SJCRH30 (cell line): ENCODE results near the gene GABBR2. TPM values are rescaled to one million over a fixed set of nuclear protein-coding genes. Genes with fewer than 3 reads are reported as not detected.

Experiments used
- DNase-seq, 2 experiments: peaks; one replicate each; pipeline ENCODE4 v3.0.0-alpha.2; 2015 to 2020
- H3K27ac ChIP-seq: fragments of 250-450 bp; sonication (Bioruptor Pico); 2 replicates; pipeline ENCODE4 v1.5.1; 2020; ENCODE audit warnings: mild to moderate bottlenecking, moderate library complexity
- H3K27me3 ChIP-seq: fragments of 250-450 bp; sonication (Bioruptor Pico); 2 replicates; pipeline ENCODE4 v1.5.1; 2020; ENCODE audit warnings: mild to moderate bottlenecking, moderate library complexity
- H3K36me3 ChIP-seq: fragments of 250-450 bp; sonication (Bioruptor Pico); 2 replicates; pipeline ENCODE4 v1.5.1; 2020; ENCODE audit warnings: mild to moderate bottlenecking, moderate library complexity
- H3K4me1 ChIP-seq: fragments of 250-450 bp; sonication (Bioruptor Pico); 2 replicates; pipeline ENCODE4 v1.5.1; 2020; ENCODE audit warnings: mild to moderate bottlenecking, moderate library complexity
- H3K4me3 ChIP-seq: fragments of 250-450 bp; sonication (Bioruptor Pico); 2 replicates; pipeline ENCODE4 v1.5.1; 2020; ENCODE audit warnings: mild to moderate bottlenecking, moderate library complexity
- H3K9me3 ChIP-seq: fragments of 250-450 bp; sonication (Bioruptor Pico); replicated peaks from 2 replicates; pipeline ENCODE4 v1.5.1; 2020; ENCODE audit warnings: mild to moderate bottlenecking, moderate library complexity
- total RNA-seq: library from RNA; depleted of rRNA; stranded (reverse); fragments of >200 nt; shearing (Covaris generic); gene quantifications from 2 replicates; pipeline ENCODE4 v1.2.3, GENCODE V29; 2014; rRNA removed

Gene GABBR2
- total RNA-seq, 1 experiment from 2014 or later = not detected

DNA sequence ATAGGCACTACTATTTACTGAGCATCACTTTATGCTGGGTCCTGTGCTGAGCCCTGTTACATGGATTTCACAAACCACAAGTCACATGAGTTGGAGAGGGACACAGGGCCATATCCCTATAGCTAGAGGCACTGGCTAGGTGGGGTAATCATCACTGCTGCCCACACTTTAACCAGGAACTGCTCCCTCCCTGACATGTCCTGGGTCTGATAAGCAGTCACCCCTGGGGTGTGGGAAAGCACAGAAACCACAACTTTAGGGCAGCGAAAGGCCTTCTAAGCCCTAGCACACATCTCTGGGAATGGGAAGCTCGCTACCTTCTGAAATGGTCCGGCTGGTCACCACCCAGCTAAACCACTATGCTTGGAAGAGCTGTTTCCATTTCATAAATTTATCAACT, 468.3 kb downstream of the GABBR2 start:
- DNase-seq = no peak
- Histone ChIP-seq H3K27me3 (no peaks in the 10 kb centered on the region), H3K9me3 (no peaks in the 10 kb centered on the region), H3K4me1 (no peaks in the 10 kb centered on the region), H3K4me3 (no peak overlapping the region), H3K36me3 (no peaks in the 10 kb centered on the region), H3K27ac (no peak overlapping the region)

Other genes starting within 250 kb of the GABBR2 start
- gene ANKS6, start 87.6 kb upstream of the GABBR2 start, total RNA-seq = 29.2 and 32.0 TPM in 2 replicates
- gene GALNT12, start 98.7 kb upstream of the GABBR2 start, total RNA-seq = 2.2 and 2.7 TPM in 2 replicates
- 7.5 and 7.6 TPM in 2 replicates for gene COL15A1, start 235.0 kb upstream of the GABBR2 start, total RNA-seq